Measurements from ENCODE around the gene FRA10AC1.

GRCh38 chr10:93745408-93746065 is 43.1 kb upstream of the FRA10AC1 start:
- no peak for TF ChIP-seq CTCF (IDR thresholded peaks at IDR 0.05)
- TF ChIP-seq POLR2A (IDR thresholded peaks at IDR 0.05) = no peak
